ENCODE results near the gene LARGE1.

Gene LARGE1

DNA sequence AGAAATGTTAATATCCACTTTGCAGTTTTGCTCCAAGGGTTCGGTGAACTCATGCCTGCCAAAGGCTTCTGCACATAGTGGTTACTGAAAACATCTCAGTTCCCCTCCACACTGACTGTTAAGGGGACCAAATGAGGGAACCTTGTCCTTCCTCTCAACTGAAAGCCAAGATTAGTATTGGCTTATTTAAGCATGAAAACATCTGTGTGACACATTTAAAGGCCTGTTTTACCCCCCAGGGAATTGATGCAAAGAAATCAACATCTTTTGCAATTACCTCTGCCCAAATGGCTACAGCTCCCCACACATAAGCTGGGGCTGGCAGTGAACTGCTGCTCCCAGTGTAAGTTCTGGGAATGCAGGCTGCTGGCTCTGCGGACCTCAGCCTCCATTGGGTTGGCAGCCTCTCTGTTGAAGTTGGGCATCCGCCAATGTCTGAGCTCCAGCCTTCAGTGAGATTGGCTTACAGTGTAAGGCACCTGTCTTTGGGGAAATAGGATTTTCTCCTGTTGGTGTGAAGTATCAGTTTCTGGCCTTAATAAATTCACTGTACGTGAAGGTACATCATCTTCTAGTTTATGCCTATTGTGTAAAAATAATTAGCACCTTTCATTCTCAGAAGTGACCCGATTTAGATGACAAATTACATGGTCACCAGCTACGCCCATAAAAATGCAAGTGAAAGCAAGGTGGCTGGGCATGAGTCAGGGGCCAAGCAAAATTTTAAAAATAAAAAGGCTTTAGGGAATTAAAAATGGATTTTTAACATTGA lies 648.7 kb downstream of the LARGE1 start:
- H3K9me3 ChIP-seq (replicated peaks in 1 of 2; ENCODE audit: control insufficient read depth in 2 of 2, insufficient read depth in 1 of 2, low read depth in 1 of 2, low read length in 2 of 2), result no peaks in the 10 kb centered on the region
- H3K4me1 ChIP-seq (ENCODE audit: control insufficient read depth in 2 of 2, insufficient read depth in 1 of 2, low read depth in 1 of 2, low read length in 2 of 2), result no peaks in the 10 kb centered on the region
- no CpG with 5 or more reads among the region's 6 CpGs for WGBS, 2 donors (ENCODE audit: extremely low coverage in 2 of 2, insufficient read length in 2 of 2, insufficient replicate concordance in 1 of 2)
- H2AK5ac ChIP-seq (ENCODE audit: low read depth, low read length), result no peak overlapping the region
- no peak overlapping the region for H2BK15ac ChIP-seq (ENCODE audit: low read length)
- H4K8ac ChIP-seq (ENCODE audit: low read depth, low read length), result no peak overlapping the region
- no peak overlapping the region for H3K4me2 ChIP-seq (ENCODE audit: insufficient read depth, low read length, poor library complexity, severe bottlenecking)
- H3K18ac ChIP-seq (ENCODE audit: low read length), result no peak overlapping the region
- H3K14ac ChIP-seq (ENCODE audit: low read length), result no peak overlapping the region
- no peak overlapping the region for H2BK120ac ChIP-seq (ENCODE audit: low read depth, low read length)
- no peaks in the 10 kb centered on the region for H3K27me3 ChIP-seq (ENCODE audit: control insufficient read depth in 3 of 3, insufficient read depth in 3 of 3, low read depth in 1 of 3, low read length in 3 of 3)
- H3K4me3 ChIP-seq (ENCODE audit: low read length in 2 of 2), result no peak overlapping the region
- H3K27ac ChIP-seq (replicated peaks; ENCODE audit: low read length), result no peak overlapping the region
- no peak overlapping the region for H2BK5ac ChIP-seq (ENCODE audit: low read length)
- no peak overlapping the region for H4K91ac ChIP-seq (ENCODE audit: low read depth, low read length, poor library complexity)
- no peak overlapping the region for H3K9ac ChIP-seq (ENCODE audit: low read depth, low read length, poor library complexity)
- no peak overlapping the region for H3K23ac ChIP-seq (ENCODE audit: low read depth, low read length, poor library complexity)
- no peak overlapping the region for H2AFZ ChIP-seq (ENCODE audit: low read length)
- no peak for DNase-seq (ENCODE audit: low spot score)
- no peak overlapping the region for H2BK12ac ChIP-seq (ENCODE audit: low read length)
- H3K79me1 ChIP-seq (ENCODE audit: low read depth, low read length), result no peaks in the 10 kb centered on the region
- H3K4ac ChIP-seq (ENCODE audit: low read length), result no peak overlapping the region
- H3K36me3 ChIP-seq (replicated peaks in 1 of 2; ENCODE audit: control insufficient read depth in 2 of 2, insufficient read depth in 2 of 2, low read length in 2 of 2), result peaks cover 4 to 15% of the 10 kb centered on the region in 2 donors

- Histone ChIP-seq H3K79me1 (ENCODE audit: low read depth, low read length) (no peaks in the 10 kb centered on the region), H2AFZ (ENCODE audit: low read length) (no peak overlapping the region), H3K4me1 (ENCODE audit: control insufficient read depth in 2 of 2, insufficient read depth in 1 of 2, low read depth in 1 of 2, low read length in 2 of 2) (no peaks in the 10 kb centered on the region), H4K91ac (ENCODE audit: low read depth, low read length, poor library complexity) (no peak overlapping the region), H3K18ac (ENCODE audit: low read length) (no peak overlapping the region), H2BK120ac (ENCODE audit: low read depth, low read length) (no peak overlapping the region), H4K8ac (ENCODE audit: low read depth, low read length) (no peak overlapping the region), H3K27ac (replicated peaks; ENCODE audit: low read length) (no peak overlapping the region), H2BK15ac (ENCODE audit: low read length) (no peak overlapping the region), H3K4me2 (ENCODE audit: insufficient read depth, low read length, poor library complexity, severe bottlenecking) (no peak overlapping the region), H3K9me3 (replicated peaks in 1 of 2; ENCODE audit: control insufficient read depth in 2 of 2, insufficient read depth in 1 of 2, low read depth in 1 of 2, low read length in 2 of 2) (no peaks in the 10 kb centered on the region), H3K27me3 (ENCODE audit: control insufficient read depth in 3 of 3, insufficient read depth in 3 of 3, low read depth in 1 of 3, low read length in 3 of 3) (no peaks in the 10 kb centered on the region), H3K4ac (ENCODE audit: low read length) (no peak overlapping the region), H2BK5ac (ENCODE audit: low read length) (no peak overlapping the region), H3K9ac (ENCODE audit: low read depth, low read length, poor library complexity) (no peak overlapping the region), H3K4me3 (ENCODE audit: low read length in 2 of 2) (no peak overlapping the region), H3K23ac (ENCODE audit: low read depth, low read length, poor library complexity) (no peak overlapping the region), H3K14ac (ENCODE audit: low read length) (no peak overlapping the region), H3K36me3 (replicated peaks in 1 of 2; ENCODE audit: control insufficient read depth in 2 of 2, insufficient read depth in 2 of 2, low read length in 2 of 2) (peaks cover 2 to 15% of the 10 kb centered on the region in 2 donors), H2BK12ac (ENCODE audit: low read length) (no peak overlapping the region), H2AK5ac (ENCODE audit: low read depth, low read length) (no peak overlapping the region)
- no peak for DNase-seq (ENCODE audit: low spot score)
These were observed 649.7 kb downstream of the LARGE1 start for GRCh38 chr22:33270596-33270995.

GRCh38 chr22:33261699-33262098 lies 658.6 kb downstream of the LARGE1 start:
- Histone ChIP-seq H3K79me1 (ENCODE audit: low read depth, low read length) (no peaks in the 10 kb centered on the region), H4K8ac (ENCODE audit: low read depth, low read length) (no peak overlapping the region), H3K36me3 (replicated peaks in 1 of 2; ENCODE audit: control insufficient read depth in 2 of 2, insufficient read depth in 2 of 2, low read length in 2 of 2) (no peaks in the 10 kb centered on the region), H2BK5ac (ENCODE audit: low read length) (no peak overlapping the region), H3K23ac (ENCODE audit: low read depth, low read length, poor library complexity) (no peak overlapping the region), H2BK15ac (ENCODE audit: low read length) (no peak overlapping the region), H2BK12ac (ENCODE audit: low read length) (no peak overlapping the region), H3K18ac (ENCODE audit: low read length) (no peak overlapping the region), H3K27me3 (ENCODE audit: control insufficient read depth in 3 of 3, insufficient read depth in 3 of 3, low read depth in 1 of 3, low read length in 3 of 3) (no peaks in the 10 kb centered on the region), H2AFZ (ENCODE audit: low read length) (no peak overlapping the region), H2AK5ac (ENCODE audit: low read depth, low read length) (no peak overlapping the region), H3K4ac (ENCODE audit: low read length) (no peak overlapping the region), H3K14ac (ENCODE audit: low read length) (no peak overlapping the region), H3K9me3 (replicated peaks in 1 of 2; ENCODE audit: control insufficient read depth in 2 of 2, insufficient read depth in 1 of 2, low read depth in 1 of 2, low read length in 2 of 2) (no peaks in the 10 kb centered on the region), H3K4me1 (ENCODE audit: control insufficient read depth in 2 of 2, insufficient read depth in 1 of 2, low read depth in 1 of 2, low read length in 2 of 2) (no peaks in the 10 kb centered on the region), H4K91ac (ENCODE audit: low read depth, low read length, poor library complexity) (no peak overlapping the region), H2BK120ac (ENCODE audit: low read depth, low read length) (no peak overlapping the region), H3K9ac (ENCODE audit: low read depth, low read length, poor library complexity) (no peak overlapping the region), H3K4me2 (ENCODE audit: insufficient read depth, low read length, poor library complexity, severe bottlenecking) (no peak overlapping the region), H3K27ac (replicated peaks; ENCODE audit: low read length) (no peak overlapping the region), H3K4me3 (ENCODE audit: low read length in 2 of 2) (no peak overlapping the region)
- WGBS, 2 donors (ENCODE audit: extremely low coverage in 2 of 2, insufficient read length in 2 of 2, insufficient replicate concordance in 1 of 2), result no CpG with 5 or more reads among the region's 4 CpGs
- no peak for DNase-seq (ENCODE audit: low spot score)

- no peak overlapping the region for H3K14ac ChIP-seq (ENCODE audit: low read length)
- H3K4ac ChIP-seq (ENCODE audit: low read length), result no peak overlapping the region
- no peak overlapping the region for H2AFZ ChIP-seq (ENCODE audit: low read length)
- H2AK5ac ChIP-seq (ENCODE audit: low read depth, low read length), result no peak overlapping the region
- H2BK12ac ChIP-seq (ENCODE audit: low read length), result no peak overlapping the region
- no peaks in the 10 kb centered on the region for H3K27me3 ChIP-seq (ENCODE audit: control insufficient read depth in 3 of 3, insufficient read depth in 3 of 3, low read depth in 1 of 3, low read length in 3 of 3)
- H3K18ac ChIP-seq (ENCODE audit: low read length), result no peak overlapping the region
- DNase-seq (ENCODE audit: low spot score), result no peak
- H2BK5ac ChIP-seq (ENCODE audit: low read length), result no peak overlapping the region
- WGBS, 2 donors (ENCODE audit: extremely low coverage in 2 of 2, insufficient read length in 2 of 2, insufficient replicate concordance in 1 of 2), result no CpG with 5 or more reads among the region's 9 CpGs
- peaks cover 0 to 6% of the 10 kb centered on the region in 2 donors for H3K4me1 ChIP-seq (ENCODE audit: control insufficient read depth in 2 of 2, insufficient read depth in 1 of 2, low read depth in 1 of 2, low read length in 2 of 2)
- H3K9ac ChIP-seq (ENCODE audit: low read depth, low read length, poor library complexity), result no peak overlapping the region
- H3K27ac ChIP-seq (replicated peaks; ENCODE audit: low read length), result no peak overlapping the region
- no peaks in the 10 kb centered on the region for H3K79me1 ChIP-seq (ENCODE audit: low read depth, low read length)
- H3K36me3 ChIP-seq (replicated peaks in 1 of 2; ENCODE audit: control insufficient read depth in 2 of 2, insufficient read depth in 2 of 2, low read length in 2 of 2), result no peaks in the 10 kb centered on the region
- no peak overlapping the region for H3K4me3 ChIP-seq (ENCODE audit: low read length in 2 of 2)
- no peak overlapping the region for H3K23ac ChIP-seq (ENCODE audit: low read depth, low read length, poor library complexity)
- no peak overlapping the region for H2BK15ac ChIP-seq (ENCODE audit: low read length)
- H3K9me3 ChIP-seq (replicated peaks in 1 of 2; ENCODE audit: control insufficient read depth in 2 of 2, insufficient read depth in 1 of 2, low read depth in 1 of 2, low read length in 2 of 2), result no peaks in the 10 kb centered on the region
- H3K4me2 ChIP-seq (ENCODE audit: insufficient read depth, low read length, poor library complexity, severe bottlenecking), result no peak overlapping the region
- no peak overlapping the region for H4K91ac ChIP-seq (ENCODE audit: low read depth, low read length, poor library complexity)
- no peak overlapping the region for H4K8ac ChIP-seq (ENCODE audit: low read depth, low read length)
- no peak overlapping the region for H2BK120ac ChIP-seq (ENCODE audit: low read depth, low read length)
These were observed 659.8 kb downstream of the LARGE1 start for GRCh38 chr22:33260498-33260897.
